ENCODE results near the gene TMCC1. TPM values are rescaled to one million over a fixed set of nuclear protein-coding genes. Genes with fewer than 3 reads are reported as not detected.
A peak's percentile ranks its signal among the peaks of the same experiment; 100 is the strongest.
"Not testable (repeated sequence)": the region's sequence is repeated elsewhere in the genome, so short reads cannot be mapped to it uniquely, and the experiment has no call there.

The TMCC1 gene
- total RNA-seq, 2 experiments from 2014 or later = 33.3 to 33.8 TPM

- no peak overlapping the region for H3K27ac ChIP-seq (ENCODE audit: low read depth in 1 of 2, low read length in 2 of 2)
- peak in 1 of 14 experiments; percentile 7 for DNase-seq
- ChIA-PET POLR2A (no interaction called here), CTCF (no interaction called here)
- H3K4me3 Mint-ChIP-seq = no peak overlapping the region
- ATAC-seq (ENCODE audit: poor library complexity) = no peak
- H3K4me3 ChIP-seq (ENCODE audit: low read length) = no peak overlapping the region
- peaks cover 0 to 8% of the 10 kb centered on the region in 2 experiments for H3K9me3 ChIP-seq (ENCODE audit: control insufficient read depth in 1 of 2, insufficient read depth in 1 of 2, low read length in 2 of 2)
- H3K27me3 ChIP-seq (ENCODE audit: control insufficient read depth in 1 of 2, insufficient read depth in 2 of 2, low read length in 2 of 2) = no peaks in the 10 kb centered on the region
- no peak for TF ChIP-seq CTCF (IDR thresholded peaks at IDR 0.05)
- H3K4me1 Mint-ChIP-seq (ENCODE audit: low read depth) = peaks cover 13% of the 10 kb centered on the region
- H3K27ac Mint-ChIP-seq = no peak overlapping the region
- H3K27me3 Mint-ChIP-seq = no peaks in the 10 kb centered on the region
- no peaks in the 10 kb centered on the region for H3K4me1 ChIP-seq (ENCODE audit: insufficient read depth, low read length)
- intact Hi-C loops (cut with DNase I, micrococcal nuclease) = no loop called here
- peaks cover 20% of the 10 kb centered on the region for H3K36me3 Mint-ChIP-seq (ENCODE audit: low read depth)
- H3K9me3 Mint-ChIP-seq = peaks cover 4% of the 10 kb centered on the region
- no peaks in the 10 kb centered on the region for H3K36me3 ChIP-seq (ENCODE audit: insufficient read depth, low read length)
Observed at GRCh38 chr3:129699199-129699598, 194.3 kb downstream of the TMCC1 start.

- no peak for TF ChIP-seq CTCF (IDR thresholded peaks at IDR 0.05)
- no peak for ATAC-seq (ENCODE audit: poor library complexity)
- H3K27ac ChIP-seq (ENCODE audit: low read depth in 1 of 2, low read length in 2 of 2) = no peak overlapping the region
- no peak for DNase-seq
- no peaks in the 10 kb centered on the region for H3K27me3 Mint-ChIP-seq
- no peak overlapping the region for H3K4me3 Mint-ChIP-seq
- ChIA-PET CTCF (no interaction called here), POLR2A (no interaction called here)
- H3K9me3 ChIP-seq (ENCODE audit: control insufficient read depth in 1 of 2, insufficient read depth in 1 of 2, low read length in 2 of 2) = peaks cover 0 to 8% of the 10 kb centered on the region in 2 experiments
- no peaks in the 10 kb centered on the region for H3K27me3 ChIP-seq (ENCODE audit: control insufficient read depth in 1 of 2, insufficient read depth in 2 of 2, low read length in 2 of 2)
- peaks cover 4% of the 10 kb centered on the region for H3K9me3 Mint-ChIP-seq
- H3K36me3 ChIP-seq (ENCODE audit: insufficient read depth, low read length) = no peaks in the 10 kb centered on the region
- H3K36me3 Mint-ChIP-seq (ENCODE audit: low read depth) = peaks cover 20% of the 10 kb centered on the region
- H3K27ac Mint-ChIP-seq = no peak overlapping the region
- H3K4me3 ChIP-seq (ENCODE audit: low read length) = no peak overlapping the region
- intact Hi-C loops (cut with DNase I, micrococcal nuclease) = no loop called here
- peaks cover 21% of the 10 kb centered on the region for H3K4me1 Mint-ChIP-seq (ENCODE audit: low read depth)
- H3K4me1 ChIP-seq (ENCODE audit: insufficient read depth, low read length) = no peaks in the 10 kb centered on the region
Observed at GRCh38 chr3:129697229-129697969, 196.1 kb downstream of the TMCC1 start.

- POLR2A ChIA-PET; H3K9me3 ChIP-seq (ENCODE audit: control insufficient read depth in 1 of 2, insufficient read depth in 1 of 2, low read length in 2 of 2); H3K4me1 ChIP-seq (ENCODE audit: insufficient read depth, low read length); H3K27me3 ChIP-seq (ENCODE audit: control insufficient read depth in 1 of 2, insufficient read depth in 2 of 2, low read length in 2 of 2); H3K4me3 Mint-ChIP-seq; ATAC-seq (ENCODE audit: poor library complexity); H3K4me3 ChIP-seq (ENCODE audit: low read length); CTCF ChIA-PET; DNase-seq; H3K9me3 Mint-ChIP-seq; intact Hi-C loops (cut with DNase I, micrococcal nuclease); H3K27ac Mint-ChIP-seq; H3K27me3 Mint-ChIP-seq; H3K36me3 ChIP-seq (ENCODE audit: insufficient read depth, low read length); H3K27ac ChIP-seq (ENCODE audit: low read depth in 1 of 2, low read length in 2 of 2): not testable (repeated sequence)
- H3K4me1 Mint-ChIP-seq (ENCODE audit: low read depth) = peaks cover 20% of the 10 kb centered on the region
- H3K36me3 Mint-ChIP-seq (ENCODE audit: low read depth) = peaks cover 20% of the 10 kb centered on the region
Observed at GRCh38 chr3:129696430-129696829, 197.1 kb downstream of the TMCC1 start.

GRCh38 chr3:129695230-129695629 lies 198.3 kb downstream of the TMCC1 start:
- Histone ChIP-seq H3K4me3 (ENCODE audit: low read length) (no peak overlapping the region), H3K27ac (ENCODE audit: low read depth in 1 of 2, low read length in 2 of 2) (no peak overlapping the region), H3K4me1 (ENCODE audit: insufficient read depth, low read length) (no peaks in the 10 kb centered on the region), H3K36me3 (ENCODE audit: insufficient read depth, low read length) (no peaks in the 10 kb centered on the region), H3K27me3 (ENCODE audit: control insufficient read depth in 1 of 2, insufficient read depth in 2 of 2, low read length in 2 of 2) (no peaks in the 10 kb centered on the region), H3K9me3 (ENCODE audit: control insufficient read depth in 1 of 2, insufficient read depth in 1 of 2, low read length in 2 of 2) (peaks cover 0 to 8% of the 10 kb centered on the region in 2 experiments)
- POLR2A ChIA-PET = no interaction called here
- peak in 2 of 14 experiments; percentile 10 to 35 for DNase-seq
- Mint-ChIP-seq H3K27me3 (no peaks in the 10 kb centered on the region), H3K9me3 (peaks cover 4% of the 10 kb centered on the region), H3K4me3 (no peak overlapping the region), H3K4me1 (ENCODE audit: low read depth) (peaks cover 23% of the 10 kb centered on the region), H3K27ac (no peak overlapping the region), H3K36me3 (ENCODE audit: low read depth) (peaks cover 16% of the 10 kb centered on the region)
- TF ChIP-seq CTCF (IDR thresholded peaks at IDR 0.05) = no peak
- intact Hi-C loops (cut with DNase I, micrococcal nuclease) = no loop called here
- no peak for ATAC-seq (ENCODE audit: poor library complexity)
- CTCF ChIA-PET = no interaction called here
